GM12891 (cell line): ENCODE results near the gene STK11.

Experiments
- DNase-seq: peaks from one replicate; pipeline ENCODE4 v3.0.0; 2011; ENCODE audit warnings: low spot score; ENCODE audit not compliant: insufficient read length
- FAIRE-seq: peaks from 2 replicates; lab custom pipeline; 2011; peaks lifted over from hg19 to GRCh38; lab: Jason Lieb, UNC
- PAX5 ChIP-seq: IDR thresholded peaks from 2 replicates; pipeline ENCODE4 v1.6.1; 2011; ENCODE audit warnings: low read length, moderate library complexity, mild to moderate bottlenecking; ENCODE audit not compliant: insufficient read depth, severe bottlenecking
- POLR2A ChIP-seq: IDR thresholded peaks from 2 replicates; pipeline ENCODE4 v1.6.1; 2011; ENCODE audit warnings: low read depth, low read length, control low read depth
- POLR2AphosphoS5 ChIP-seq: IDR thresholded peaks from 2 replicates; pipeline ENCODE4 v1.6.1; 2011; ENCODE audit warnings: low read depth, low read length, control low read depth
- POU2F2 ChIP-seq: IDR thresholded peaks from 2 replicates; pipeline ENCODE4 v1.6.1; 2011; ENCODE audit warnings: low read depth, mild to moderate bottlenecking, control low read depth, low read length, moderate library complexity
- SPI1 ChIP-seq: IDR thresholded peaks from 2 replicates; pipeline ENCODE4 v1.6.1; 2011; ENCODE audit warnings: low read depth, low read length, control low read depth
- TAF1 ChIP-seq: IDR thresholded peaks from 2 replicates; pipeline ENCODE4 v1.6.1; 2011; ENCODE audit warnings: low read depth, low read length, control low read depth

The STK11 gene

GRCh38 chr19:1247748-1248138, 42.2 kb downstream of the STK11 start:
- no peak for TF ChIP-seq SPI1
- no peak for TF ChIP-seq TAF1
- FAIRE-seq (no peak), DNase-seq (no peak)

GRCh38 chr19:1248139-1248785, 42.7 kb downstream of the STK11 start, which contains the start of gene MIDN:
TSS of gene MIDN (plus strand) at chr19:1248583. CDS start at chr19:1250297, 1,714 bp downstream.
- TF ChIP-seq SPI1 (no peak), POU2F2 (no peak), POLR2AphosphoS5 (peak; percentile 82), TAF1 (no peak), POLR2A (peak; percentile 87), PAX5 (no peak)
- DNase-seq: no peak
- peak; percentile 87 for FAIRE-seq

DNA sequence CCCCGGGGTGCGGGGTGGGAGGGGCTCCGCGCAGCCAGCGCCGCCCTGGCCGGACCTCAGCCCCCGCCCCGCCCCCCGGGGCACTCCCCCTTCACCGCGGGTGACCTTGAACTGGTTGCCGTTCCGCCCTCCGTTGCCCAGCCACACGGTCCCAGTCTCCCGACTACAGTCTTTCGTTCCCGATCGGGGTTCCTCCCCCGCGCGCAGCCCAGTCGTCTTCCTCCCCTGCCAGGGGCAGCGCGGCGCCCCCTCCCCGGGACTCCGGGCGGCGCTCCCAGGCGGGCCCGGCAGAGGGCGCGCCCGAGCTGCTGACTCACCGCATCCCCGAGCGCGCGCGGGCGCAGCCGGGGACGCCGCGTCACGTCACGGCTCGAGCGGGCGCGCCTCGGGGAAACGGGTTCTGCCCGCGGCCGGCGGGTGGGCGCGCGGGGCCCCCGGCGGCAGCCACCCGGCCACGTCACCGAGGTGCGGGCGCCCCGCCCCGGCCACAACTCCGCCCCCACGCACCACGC, 43.3 kb downstream of the STK11 start:
- FAIRE-seq: peak; percentile 82
- no peak for DNase-seq
- no peak for TF ChIP-seq SPI1
- no peak for TF ChIP-seq POLR2A
- no peak for TF ChIP-seq POU2F2
- TF ChIP-seq PAX5: peak; percentile 43
- TF ChIP-seq TAF1: no peak
- TF ChIP-seq POLR2AphosphoS5: no peak; the same call in 1 of the 2 replicates

DNA sequence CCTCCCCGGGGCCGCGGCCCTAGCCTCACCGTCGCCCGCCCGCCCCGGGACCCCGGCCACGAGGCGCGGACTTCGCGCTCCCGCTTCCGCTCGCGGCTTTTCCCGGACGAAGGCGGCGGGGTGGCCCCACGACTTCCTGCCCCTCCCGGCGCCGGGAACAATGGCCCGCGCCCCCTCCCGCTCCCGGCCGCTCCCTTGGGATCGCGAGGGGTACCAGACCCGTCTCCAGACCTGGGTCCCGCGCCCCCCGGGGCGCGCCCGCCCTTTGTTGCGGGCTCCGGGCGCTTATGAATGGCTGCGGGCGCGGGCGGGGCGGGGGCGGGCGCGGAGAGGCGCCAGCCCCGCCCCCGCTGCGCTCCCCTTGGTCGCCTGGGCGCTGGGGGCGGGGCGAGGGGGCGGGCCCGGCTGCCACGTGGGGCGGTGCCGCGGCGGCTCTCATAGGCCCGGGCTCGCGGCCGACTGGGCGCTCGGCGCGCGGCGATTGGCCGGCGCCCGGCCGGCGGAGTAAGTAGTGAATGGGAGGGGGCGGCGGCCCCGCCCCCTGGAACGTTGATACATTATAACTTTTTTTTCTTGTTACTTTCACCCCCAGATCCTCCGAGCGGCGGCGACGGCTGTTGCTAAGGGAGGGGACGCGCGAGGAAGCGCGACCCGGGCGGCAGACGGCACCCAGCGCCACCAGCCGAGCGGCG, 43.9 kb downstream of the STK11 start:
- DNase-seq (peak; percentile 94), FAIRE-seq (peak; percentile 91)
- peak; percentile 66; the same call in 1 of the 2 replicates for TF ChIP-seq POLR2AphosphoS5
- TF ChIP-seq SPI1: no peak
- no peak for TF ChIP-seq TAF1
- no peak; the same call in 1 of the 2 replicates for TF ChIP-seq POLR2A
- TF ChIP-seq POU2F2: no peak

DNA sequence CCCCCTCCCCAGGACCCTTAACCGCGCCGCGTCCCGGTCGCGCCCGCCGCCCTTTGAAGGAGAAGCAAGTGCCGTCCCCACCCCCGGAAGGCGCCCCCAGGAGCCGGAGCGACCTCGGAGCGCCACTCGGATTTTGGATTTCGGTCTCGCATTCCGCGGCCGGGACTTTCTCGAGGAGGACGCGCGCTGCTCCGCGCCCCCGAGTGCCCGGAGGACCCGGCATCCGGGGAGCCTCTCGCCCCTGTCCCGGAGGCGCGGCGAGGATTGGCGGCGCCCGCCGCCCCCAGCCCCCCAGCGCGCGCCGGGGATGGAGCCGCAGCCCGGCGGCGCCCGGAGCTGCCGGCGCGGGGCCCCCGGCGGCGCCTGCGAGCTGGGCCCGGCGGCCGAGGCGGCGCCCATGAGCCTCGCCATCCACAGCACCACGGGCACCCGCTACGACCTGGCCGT, 44.4 kb downstream of the STK11 start:
- DNase-seq (no peak), FAIRE-seq (no peak)
- no peak for TF ChIP-seq PAX5
- TF ChIP-seq SPI1: no peak
- TF ChIP-seq POU2F2: no peak
- TF ChIP-seq POLR2A: no peak
- TF ChIP-seq TAF1: no peak
- TF ChIP-seq POLR2AphosphoS5: no peak

- DNase-seq (no peak), FAIRE-seq (peak; percentile 45)
- TF ChIP-seq SPI1 (no peak), POLR2AphosphoS5 (no peak), TAF1 (no peak), POLR2A (no peak), PAX5 (no peak), POU2F2 (no peak)
Measured at GRCh38 chr19:1250437-1251260, 45.1 kb downstream of the STK11 start.

DNA sequence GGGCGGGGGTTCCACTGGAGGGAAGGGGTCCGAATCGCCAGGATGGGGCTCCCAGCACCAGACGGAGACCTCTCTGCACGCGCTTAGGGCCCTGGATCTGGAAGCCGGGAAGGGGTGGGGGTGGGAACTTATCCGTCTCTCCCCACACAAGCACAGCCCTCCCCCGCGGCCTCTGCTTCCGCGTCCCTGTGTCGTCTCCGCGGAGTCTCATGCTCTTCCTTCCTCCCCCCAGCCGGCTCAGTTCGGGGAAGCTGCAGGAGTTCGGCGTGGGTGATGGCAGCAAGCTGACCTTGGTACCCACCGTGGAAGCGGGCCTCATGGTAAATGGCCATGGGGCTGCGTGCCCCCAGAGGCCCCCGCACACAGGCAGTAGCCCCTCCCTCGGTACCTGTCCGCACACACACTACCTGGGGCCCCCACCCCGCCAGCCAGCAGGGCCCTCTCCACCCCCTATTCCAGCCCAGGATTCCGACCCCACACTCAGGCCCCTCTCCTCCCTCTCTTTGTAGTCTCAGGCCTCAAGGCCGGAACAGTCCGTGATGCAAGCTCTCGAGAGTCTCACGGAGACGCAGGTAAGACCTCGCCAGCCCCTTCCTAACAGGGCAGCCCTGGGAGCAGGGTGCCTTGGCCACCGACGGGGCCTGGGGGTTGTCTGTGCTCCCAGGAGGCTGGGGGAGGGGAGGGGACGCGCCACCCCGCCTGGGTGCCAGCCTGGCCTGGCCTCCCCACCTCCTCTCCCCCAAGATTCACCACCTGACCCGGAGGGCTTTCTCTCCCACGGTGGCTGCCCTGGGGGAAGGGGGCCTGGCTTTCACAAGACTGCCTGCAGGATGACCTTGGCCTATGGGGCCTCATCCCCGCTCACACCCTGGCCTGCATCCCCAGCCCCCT, 46.0 kb downstream of the STK11 start:
- no peak for DNase-seq
- TF ChIP-seq SPI1 (no peak), TAF1 (no peak), POU2F2 (peak; percentile 25; the same call in 1 of the 2 replicates), POLR2AphosphoS5 (no peak), PAX5 (no peak), POLR2A (0 out of 2 replicates have a peak, but pooled peaks have one; percentile 42)
- peak; percentile 80 for FAIRE-seq

- TF ChIP-seq SPI1: 0 out of 2 replicates have a peak, but pooled peaks have one; percentile 1
- TF ChIP-seq PAX5: no peak
- FAIRE-seq (peak; percentile 74), DNase-seq (no peak)
Measured at GRCh38 chr19:1252221-1252820, 46.7 kb downstream of the STK11 start.

DNA sequence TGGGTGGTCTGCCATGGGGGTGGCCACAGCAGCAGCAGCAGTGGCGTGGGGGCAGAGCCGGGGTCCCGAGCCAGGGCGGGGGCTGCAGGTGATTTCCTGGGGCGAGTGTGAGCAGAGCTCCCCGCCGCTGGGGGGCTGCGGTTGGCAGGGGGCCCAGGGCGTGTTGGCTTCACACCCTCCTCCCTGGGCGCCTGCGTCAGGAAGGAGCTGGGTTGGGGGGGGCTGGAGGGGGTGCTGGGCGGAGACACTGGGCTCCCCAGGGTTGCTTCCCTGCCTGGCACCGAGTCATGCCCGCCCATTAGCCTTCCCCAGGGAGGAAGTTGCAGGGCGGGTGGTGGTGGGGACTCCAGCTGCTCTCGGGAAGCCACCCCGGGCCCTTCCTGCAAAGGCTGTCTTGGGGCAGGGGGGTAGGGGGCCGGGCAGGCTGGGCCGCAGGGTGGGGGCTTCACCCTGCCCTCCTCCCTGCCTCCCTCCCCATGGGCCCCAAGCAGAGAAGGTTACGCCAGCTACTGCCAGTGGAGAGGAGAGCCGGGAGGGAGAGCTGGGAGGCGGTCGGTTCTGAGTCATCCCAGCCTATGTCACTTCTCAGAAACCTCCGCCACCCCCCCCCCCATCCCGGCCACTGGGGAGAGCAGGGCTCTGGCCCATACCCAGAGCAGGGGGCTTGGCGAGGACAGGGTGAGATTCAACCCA, 47.4 kb downstream of the STK11 start:
- no peak for TF ChIP-seq TAF1
- TF ChIP-seq SPI1: 0 out of 2 replicates have a peak, but pooled peaks have one; percentile 31
- DNase-seq: no peak
- FAIRE-seq: peak; percentile 79
